Measurements from ENCODE around the gene ZNF43. TPM values are rescaled to one million over a fixed set of nuclear protein-coding genes. Genes with fewer than 3 reads are reported as not detected.
A peak's percentile ranks its signal among the peaks of the same experiment; 100 is the strongest.

The ZNF43 gene
- total and polyA plus RNA-seq, 2 of the 13 experiments (the other 11 are each of a cell fraction or from before 2014, with no cell fraction given), result 2.9 to 8.5 TPM

GRCh38 chr19:21767065-21767800, 68.7 kb downstream of the ZNF43 start, which contains the start of gene ZNF100 (continued):
- TF ChIP-seq PRDM4 (CRISPR knock-in tag; IDR thresholded peaks at IDR 0.05; ENCODE audit: borderline replicate concordance) (no peak), CREM (IDR thresholded peaks at IDR 0.05) (no peak), CREM (CRISPR knock-in tag; IDR thresholded peaks at IDR 0.05) (no peak), ZNF589 (CRISPR knock-in tag; conservative IDR thresholded peaks at IDR 0.05) (no peak), ZNF275 (CRISPR knock-in tag; IDR thresholded peaks at IDR 0.05; ENCODE audit: borderline replicate concordance) (no peak), ZSCAN9 (CRISPR knock-in tag; IDR thresholded peaks at IDR 0.05; ENCODE audit: borderline replicate concordance) (no peak), ZNF770 (CRISPR knock-in tag; IDR thresholded peaks at IDR 0.05) (no peak), ZNF619 (CRISPR knock-in tag; IDR thresholded peaks at IDR 0.05) (no peak), KDM2A (CRISPR knock-in tag; IDR thresholded peaks at IDR 0.05; ENCODE audit: borderline replicate concordance, low read depth) (peak; percentile 48; the same call in 1 of the 2 replicates), ZBTB42 (CRISPR knock-in tag; IDR thresholded peaks at IDR 0.05) (no peak), ZMYM3 (CRISPR knock-in tag; IDR thresholded peaks at IDR 0.05) (no peak), ZNF280B (CRISPR knock-in tag; IDR thresholded peaks at IDR 0.05; ENCODE audit: borderline replicate concordance) (peak; percentile 58; the same call in 1 of the 2 replicates), ZNF432 (CRISPR knock-in tag; IDR thresholded peaks at IDR 0.05; ENCODE audit: borderline replicate concordance) (no peak), HINFP (CRISPR knock-in tag; IDR thresholded peaks at IDR 0.05; ENCODE audit: low read depth) (no peak), KLF6 (CRISPR knock-in tag; IDR thresholded peaks at IDR 0.05) (no peak), AFF4 (CRISPR knock-in tag; IDR thresholded peaks at IDR 0.05) (no peak)
